ENCODE measurements around the gene LBHD1.
"Not testable (repeated sequence)": the region's sequence is repeated elsewhere in the genome, so short reads cannot be mapped to it uniquely, and the experiment has no call there.

Gene LBHD1

DNA sequence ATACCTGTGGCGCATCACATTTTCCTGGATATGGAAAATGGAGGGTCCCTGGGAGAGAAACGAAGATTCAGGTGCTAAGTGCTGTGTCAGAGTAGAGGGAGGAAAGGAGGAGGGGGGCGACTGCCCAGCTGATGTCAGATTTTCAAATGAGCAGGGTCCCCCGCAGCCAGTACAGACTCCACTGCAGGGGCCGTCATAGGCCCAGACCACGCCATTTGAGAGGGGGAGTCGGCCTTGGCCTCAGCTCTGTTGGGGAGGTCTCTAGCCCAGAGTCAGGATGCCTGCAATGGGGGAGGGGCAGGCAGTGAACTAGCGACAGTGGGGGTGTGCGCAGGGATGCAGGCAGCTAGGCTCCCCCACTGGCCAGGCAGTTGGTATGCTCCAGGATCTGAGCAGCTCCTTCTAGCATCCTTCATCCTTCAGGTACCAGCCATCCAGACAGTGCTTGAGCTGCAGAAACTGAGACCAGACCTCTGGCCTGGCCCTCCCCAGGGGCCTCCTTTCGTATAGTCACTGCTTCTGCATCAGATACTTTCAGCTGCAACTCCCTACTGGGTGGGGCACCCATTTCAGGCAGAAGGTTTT is 35.3 kb upstream of the LBHD1 start, which contains the start of the genes BSCL2 and GNG3:
BSCL2 (minus strand) TSS at position 148 of the 585 bp plus-strand sequence. CDS start 229 bp downstream, outside the sequence.
GNG3 (plus strand) TSS at position 400 of the 585 bp plus-strand sequence. CDS start 620 bp downstream, outside the sequence.
- peak within 1 kb of the TSS; percentile 82 for H3K4me3 ChIP-seq (ENCODE audit: low read depth, low read length)
- DNase-seq (ENCODE audit: low read depth): no peak
- TF ChIP-seq, protein P1, sequence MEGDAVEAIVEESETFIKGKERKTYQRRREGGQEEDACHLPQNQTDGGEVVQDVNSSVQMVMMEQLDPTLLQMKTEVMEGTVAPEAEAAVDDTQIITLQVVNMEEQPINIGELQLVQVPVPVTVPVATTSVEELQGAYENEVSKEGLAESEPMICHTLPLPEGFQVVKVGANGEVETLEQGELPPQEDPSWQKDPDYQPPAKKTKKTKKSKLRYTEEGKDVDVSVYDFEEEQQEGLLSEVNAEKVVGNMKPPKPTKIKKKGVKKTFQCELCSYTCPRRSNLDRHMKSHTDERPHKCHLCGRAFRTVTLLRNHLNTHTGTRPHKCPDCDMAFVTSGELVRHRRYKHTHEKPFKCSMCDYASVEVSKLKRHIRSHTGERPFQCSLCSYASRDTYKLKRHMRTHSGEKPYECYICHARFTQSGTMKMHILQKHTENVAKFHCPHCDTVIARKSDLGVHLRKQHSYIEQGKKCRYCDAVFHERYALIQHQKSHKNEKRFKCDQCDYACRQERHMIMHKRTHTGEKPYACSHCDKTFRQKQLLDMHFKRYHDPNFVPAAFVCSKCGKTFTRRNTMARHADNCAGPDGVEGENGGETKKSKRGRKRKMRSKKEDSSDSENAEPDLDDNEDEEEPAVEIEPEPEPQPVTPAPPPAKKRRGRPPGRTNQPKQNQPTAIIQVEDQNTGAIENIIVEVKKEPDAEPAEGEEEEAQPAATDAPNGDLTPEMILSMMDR (conservative IDR thresholded peaks at IDR 0.05; ENCODE audit: low read depth, low read length): no peak

DNA sequence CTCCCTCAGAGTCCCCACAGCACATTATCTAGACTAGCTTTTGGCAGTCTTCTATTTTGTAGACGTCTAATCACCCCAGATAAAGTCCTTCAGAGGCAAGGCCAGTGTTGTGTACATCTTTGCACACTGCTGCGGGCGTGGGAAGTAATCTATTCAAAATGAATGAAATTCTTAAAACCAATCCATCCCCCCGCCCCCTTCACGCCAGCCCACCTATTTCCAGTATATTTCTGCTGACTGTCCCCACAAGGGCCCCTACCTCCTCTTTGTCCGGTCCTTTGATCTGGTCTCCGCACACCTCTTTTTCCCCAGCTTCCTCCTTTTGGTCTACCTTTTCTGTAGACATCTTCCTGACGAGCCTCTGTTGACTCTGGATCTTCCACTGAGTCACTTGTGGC is 34.8 kb upstream of the LBHD1 start:
- DNase-seq (ENCODE audit: low read depth): no peak
- TF ChIP-seq, protein P1 (conservative IDR thresholded peaks at IDR 0.05; ENCODE audit: low read depth, low read length): no peak
- H3K4me3 ChIP-seq (ENCODE audit: low read depth, low read length): no peak overlapping the region

DNA sequence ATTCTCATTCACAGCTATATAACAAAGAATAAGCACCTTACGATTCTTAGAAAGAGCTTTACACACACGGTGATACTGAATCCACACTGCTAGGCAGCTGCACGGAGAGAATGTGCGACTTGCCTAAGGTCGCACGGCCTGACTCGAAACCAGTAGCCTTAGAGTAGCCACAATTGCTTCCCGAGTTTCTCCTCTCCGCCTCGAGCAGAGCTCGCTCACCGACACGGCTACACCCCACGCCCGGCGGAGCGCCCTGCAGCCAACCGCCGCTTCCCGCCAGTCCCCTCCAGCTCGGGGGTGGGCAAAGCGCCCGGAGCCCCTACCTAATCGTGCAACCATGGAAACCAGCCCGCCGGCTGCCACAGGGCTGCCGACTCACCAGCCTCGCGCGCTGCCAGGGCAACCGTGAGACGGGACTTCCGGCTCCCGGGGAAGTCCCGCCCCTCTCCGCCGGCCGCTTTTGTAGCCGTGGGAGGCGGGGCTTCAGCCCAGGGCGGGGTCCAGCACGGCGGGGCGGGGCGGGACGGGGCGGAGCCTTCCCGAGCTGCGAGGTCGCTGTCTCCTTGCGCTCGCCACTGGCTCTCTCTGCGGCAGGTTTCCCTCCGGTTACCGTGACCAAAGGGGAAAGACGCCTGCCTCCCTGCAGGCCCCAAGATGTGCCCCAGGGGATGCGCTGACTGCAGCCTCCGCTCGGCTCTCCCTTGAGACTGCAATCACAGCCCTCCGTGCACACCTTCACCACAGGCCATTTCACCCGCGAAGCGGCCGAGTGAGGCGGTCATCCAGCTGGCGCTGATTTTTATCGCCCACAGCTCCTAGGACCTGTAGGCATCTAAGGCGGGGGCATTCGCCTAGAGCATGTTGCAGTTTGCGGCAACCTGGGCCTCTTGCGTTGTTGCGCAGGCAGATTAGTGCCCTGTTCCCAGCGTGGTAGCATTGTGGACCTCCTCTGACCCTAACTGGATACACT is 34.1 kb upstream of the LBHD1 start:
- TF ChIP-seq, protein P1 (conservative IDR thresholded peaks at IDR 0.05; ENCODE audit: low read depth, low read length): no peak
- peak overlapping the region; percentile 82 for H3K4me3 ChIP-seq (ENCODE audit: low read depth, low read length)
- peak; percentile 94 for DNase-seq (ENCODE audit: low read depth)

DNA sequence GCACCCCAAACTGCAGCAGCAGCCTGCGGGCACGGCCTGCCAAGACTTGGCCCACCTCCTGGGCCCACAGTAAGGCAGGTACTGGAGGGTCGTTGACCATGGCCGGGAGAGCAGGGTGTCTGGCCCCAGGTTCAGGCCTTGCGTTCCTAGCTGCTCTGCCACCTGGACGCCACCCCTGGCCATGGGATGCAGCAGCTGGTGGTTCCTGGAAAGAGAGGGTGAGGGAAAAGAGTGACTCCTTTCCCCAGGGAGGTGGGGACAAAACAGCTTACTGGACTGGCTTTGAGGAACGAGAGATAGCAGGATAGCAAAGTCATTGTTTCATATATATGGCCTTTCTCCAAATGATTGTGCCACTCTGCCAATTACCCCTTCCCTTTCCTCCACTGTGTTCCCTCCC is 33.3 kb upstream of the LBHD1 start:
- peak overlapping the region; percentile 82 for H3K4me3 ChIP-seq (ENCODE audit: low read depth, low read length)
- TF ChIP-seq, protein P1 (conservative IDR thresholded peaks at IDR 0.05; ENCODE audit: low read depth, low read length): no peak
- DNase-seq (ENCODE audit: low read depth): no peak

DNA sequence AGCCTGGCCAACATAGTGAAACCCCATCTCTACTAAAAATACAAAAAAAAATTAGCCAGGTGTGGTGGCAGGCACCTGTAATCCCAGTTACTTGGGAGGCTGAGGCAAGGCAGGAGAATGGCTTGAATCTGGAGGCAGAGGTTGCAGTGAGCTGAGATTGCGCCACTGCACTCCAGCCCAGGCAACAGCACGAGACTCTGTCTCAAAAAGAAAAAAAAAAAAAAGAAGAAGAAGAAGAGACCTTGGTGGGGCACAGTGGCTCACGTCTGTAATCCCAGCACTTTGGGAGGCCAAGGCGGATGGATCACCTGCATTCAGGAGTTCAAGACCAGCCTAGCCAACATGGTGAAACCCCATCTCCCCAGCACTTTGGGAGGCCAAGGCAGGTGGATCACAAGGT is 31.9 kb upstream of the LBHD1 start:
- DNase-seq (ENCODE audit: low read depth); H3K4me3 ChIP-seq (ENCODE audit: low read depth, low read length): not testable (repeated sequence)

DNA sequence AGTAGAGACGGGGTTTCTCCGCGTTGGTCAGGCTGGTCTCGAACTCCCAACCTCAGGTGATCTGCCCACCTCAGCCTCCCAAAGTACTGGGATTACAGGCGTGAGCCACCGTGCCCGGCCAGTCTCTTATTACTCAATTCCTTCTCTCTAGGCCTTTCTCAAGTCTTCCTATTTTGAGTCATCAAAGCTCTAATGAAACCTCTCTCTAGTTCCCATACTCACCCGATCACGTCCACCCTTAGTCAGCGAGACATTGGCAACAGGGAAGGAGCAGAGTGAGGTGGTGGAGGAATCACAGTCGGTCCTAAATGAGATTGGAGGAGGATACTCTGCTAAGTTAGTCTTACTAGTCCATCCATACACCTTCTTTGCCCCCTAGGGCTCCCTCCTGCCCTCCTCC is 30.2 kb upstream of the LBHD1 start:
- no peak for DNase-seq (ENCODE audit: low read depth)
- H3K4me3 ChIP-seq (ENCODE audit: low read depth, low read length): no peak overlapping the region
- TF ChIP-seq, protein P1 (conservative IDR thresholded peaks at IDR 0.05; ENCODE audit: low read depth, low read length): no peak

DNA sequence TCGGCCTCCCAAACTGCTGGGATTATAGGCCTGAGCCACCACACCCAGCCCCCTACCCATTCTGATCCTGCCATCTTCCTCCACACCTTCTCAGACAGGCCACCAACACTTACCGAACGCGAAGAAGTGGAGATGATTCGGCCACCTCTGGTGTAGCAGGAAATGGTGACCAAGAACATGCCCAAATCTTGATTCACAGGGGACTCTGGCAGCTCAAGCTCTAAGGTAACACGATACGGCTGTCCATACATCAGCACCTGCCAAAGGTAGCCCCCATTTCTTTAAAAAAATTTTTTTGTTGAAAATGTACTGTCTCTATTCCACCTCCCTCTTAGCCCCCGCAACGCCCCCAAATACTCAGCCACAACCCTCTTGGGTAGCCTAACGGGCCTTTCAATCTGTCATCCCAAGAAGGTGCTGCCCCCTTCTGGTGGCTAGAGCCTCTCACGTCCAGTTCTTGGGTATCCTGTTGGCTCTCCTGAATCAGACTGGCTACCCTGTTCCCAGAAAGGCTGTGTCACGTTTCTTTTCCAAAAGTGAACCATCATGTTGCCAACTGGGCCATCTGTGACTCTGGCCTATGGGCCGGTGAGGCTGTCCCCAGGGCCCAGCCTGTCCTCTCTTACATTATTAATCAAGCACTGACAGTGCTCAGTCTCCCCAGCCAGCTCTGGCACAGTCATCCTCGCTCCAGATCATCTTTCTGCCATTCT is 22.5 kb upstream of the LBHD1 start:
- TF ChIP-seq, protein P1 (conservative IDR thresholded peaks at IDR 0.05; ENCODE audit: low read depth, low read length): peak; percentile 89
- DNase-seq (ENCODE audit: low read depth): peak; percentile 90
- no peak overlapping the region for H3K4me3 ChIP-seq (ENCODE audit: low read depth, low read length)

DNA sequence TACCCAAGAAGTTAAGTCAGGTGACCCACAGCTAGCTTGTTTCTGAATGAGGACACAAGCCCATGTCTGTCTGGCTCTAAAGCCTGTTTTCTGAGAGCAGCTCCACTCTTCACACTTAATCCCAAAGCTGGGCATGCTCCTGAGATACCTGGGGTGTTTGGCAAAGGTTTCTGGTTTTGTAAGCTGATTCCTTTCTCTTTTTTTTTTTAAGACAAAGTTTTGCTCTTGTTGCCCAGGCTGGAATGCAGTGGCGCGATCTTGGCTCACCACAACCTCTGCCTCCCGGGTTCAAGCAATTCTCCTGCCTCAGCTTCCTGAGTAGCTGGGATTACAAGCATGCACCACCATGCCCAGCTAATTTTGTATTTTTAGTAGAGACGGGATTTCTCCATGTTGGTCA is 21.6 kb upstream of the LBHD1 start:
- DNase-seq (ENCODE audit: low read depth); H3K4me3 ChIP-seq (ENCODE audit: low read depth, low read length): not testable (repeated sequence)

Measured in choroid plexus epithelial cell (primary cell).